Measurements from ENCODE around the gene COL1A2.

- TF ChIP-seq, protein P1, sequence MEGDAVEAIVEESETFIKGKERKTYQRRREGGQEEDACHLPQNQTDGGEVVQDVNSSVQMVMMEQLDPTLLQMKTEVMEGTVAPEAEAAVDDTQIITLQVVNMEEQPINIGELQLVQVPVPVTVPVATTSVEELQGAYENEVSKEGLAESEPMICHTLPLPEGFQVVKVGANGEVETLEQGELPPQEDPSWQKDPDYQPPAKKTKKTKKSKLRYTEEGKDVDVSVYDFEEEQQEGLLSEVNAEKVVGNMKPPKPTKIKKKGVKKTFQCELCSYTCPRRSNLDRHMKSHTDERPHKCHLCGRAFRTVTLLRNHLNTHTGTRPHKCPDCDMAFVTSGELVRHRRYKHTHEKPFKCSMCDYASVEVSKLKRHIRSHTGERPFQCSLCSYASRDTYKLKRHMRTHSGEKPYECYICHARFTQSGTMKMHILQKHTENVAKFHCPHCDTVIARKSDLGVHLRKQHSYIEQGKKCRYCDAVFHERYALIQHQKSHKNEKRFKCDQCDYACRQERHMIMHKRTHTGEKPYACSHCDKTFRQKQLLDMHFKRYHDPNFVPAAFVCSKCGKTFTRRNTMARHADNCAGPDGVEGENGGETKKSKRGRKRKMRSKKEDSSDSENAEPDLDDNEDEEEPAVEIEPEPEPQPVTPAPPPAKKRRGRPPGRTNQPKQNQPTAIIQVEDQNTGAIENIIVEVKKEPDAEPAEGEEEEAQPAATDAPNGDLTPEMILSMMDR (IDR thresholded peaks at IDR 0.05; ENCODE audit: low read length), result no peak
- TF ChIP-seq EZH2phosphoT487 (IDR thresholded peaks at IDR 0.05; ENCODE audit: low read length) (no peak), EZH2 (optimal IDR thresholded peaks at IDR 0.05; ENCODE audit: low read depth, low read length) (no peak)
Observed at GRCh38 chr7:94406696-94407095, 12.0 kb downstream of the COL1A2 start.

All from MM.1S (cell line).